Vagina (tissue), 2 donors: ENCODE measurements around the gene SMCO3. TPM values are rescaled to one million over a fixed set of nuclear protein-coding genes. Genes with fewer than 3 reads are reported as not detected.

Experiments
- DNase-seq, 2 donors: peaks; one replicate each; pipeline ENCODE4 v3.0.0-alpha.2; 2017; ENCODE audit errors: extremely low spot score in 2 of 2
- H3K27ac ChIP-seq: fragments of 200-600 bp; sonication (generic); one replicate; pipeline ENCODE4 v1.5.1; 2019
- H3K27me3 ChIP-seq: fragments of 200-600 bp; sonication (generic); one replicate; pipeline ENCODE4 v1.5.1; 2019
- H3K36me3 ChIP-seq, 2 donors: fragments of 200-600 bp; sonication (generic); one replicate each; pipeline ENCODE4 v1.5.1; 2017 to 2019
- H3K4me1 ChIP-seq: fragments of 200-600 bp; sonication (generic); one replicate; pipeline ENCODE4 v1.5.1; 2019
- H3K4me3 ChIP-seq, 2 donors: fragments of 200-600 bp; sonication (generic); 1 replicate in 1 of 2; 2 replicates in 1 of 2; pipeline ENCODE4 v1.5.1; 2016 to 2019
- H3K9me3 ChIP-seq: fragments of 200-600 bp; sonication (generic); one replicate; pipeline ENCODE4 v1.5.1; 2019
- CTCF ChIP-seq, 3 experiments: fragments of 450-650 bp in 2 of 3; fragments of 200-600 bp in 1 of 3; sonication (generic) in 1 of 3; IDR thresholded peaks; one replicate each; pipeline ENCODE4 v1.5.1; 2017 to 2019; ENCODE audit warnings: antibody characterized with exemption in 3 of 3, mild to moderate bottlenecking in 2 of 3, moderate library complexity in 2 of 3
- POLR2A ChIP-seq, 2 donors: fragments of 450-650 bp; IDR thresholded peaks; one replicate each; pipeline ENCODE4 v1.6.1; 2017; ENCODE audit warnings: antibody characterized with exemption in 2 of 2, mild to moderate bottlenecking in 2 of 2, moderate library complexity in 2 of 2
- POLR2AphosphoS5 ChIP-seq, 2 donors: sonication (generic); formaldehyde crosslinking; IDR thresholded peaks; one replicate each; pipeline ENCODE4 v1.9.0; 2017; ENCODE audit warnings: antibody characterized with exemption in 2 of 2, mild to moderate bottlenecking in 2 of 2, low read depth in 1 of 2; ENCODE audit not compliant: insufficient read depth in 1 of 2
- intact Hi-C: fragments of 100-400 bp; cut with DNase I; formaldehyde crosslinking; loops from one replicate; pipeline ENCODE4 v1.15.1; 2023
- total RNA-seq: library from RNA; depleted of rRNA; stranded (reverse); fragments of >200 nt; gene quantifications from one replicate; pipeline ENCODE4 v1.2.3, GENCODE V29; 2016

The SMCO3 gene
- total RNA-seq, 1 donor from 2014 or later, result not detected

GRCh38 chr12:14845350-14845750 is 31.4 kb upstream of the SMCO3 start:
- no peak overlapping the region for H3K4me3 ChIP-seq
- H3K9me3 ChIP-seq, result no peaks in the 10 kb centered on the region
- no peak for DNase-seq
- no peaks in the 10 kb centered on the region for H3K36me3 ChIP-seq
- TF ChIP-seq CTCF (IDR thresholded peaks at IDR 0.05) (peak; percentile 46 to 90 (median 59)), POLR2AphosphoS5 (IDR thresholded peaks at IDR 0.05; ENCODE audit: insufficient read depth in 1 of 2, low read depth in 1 of 2) (no peak)
- intact Hi-C loops, result loop anchor here (5.0 kb wide), 3 partner anchors 47 to 377 kb away; partner anchors contain the start of gene RERG
- H3K27me3 ChIP-seq, result no peaks in the 10 kb centered on the region
- peaks cover 41% of the 10 kb centered on the region for H3K4me1 ChIP-seq
- H3K27ac ChIP-seq, result peak overlapping the region; percentile 31

GRCh38 chr12:14844401-14844800 is 30.4 kb upstream of the SMCO3 start:
- TF ChIP-seq POLR2AphosphoS5 (IDR thresholded peaks at IDR 0.05; ENCODE audit: insufficient read depth in 1 of 2, low read depth in 1 of 2) (no peak), POLR2A (IDR thresholded peaks at IDR 0.05) (no peak), CTCF (IDR thresholded peaks at IDR 0.05) (no peak)
- no peaks in the 10 kb centered on the region for H3K9me3 ChIP-seq
- intact Hi-C loops, result loop anchor here (5.0 kb wide), 1 partner anchor 423 kb away; no protein-coding TSS in a partner anchor
- H3K4me3 ChIP-seq, result no peak overlapping the region
- no peaks in the 10 kb centered on the region for H3K27me3 ChIP-seq
- H3K27ac ChIP-seq, result no peak overlapping the region
- peaks cover 40% of the 10 kb centered on the region for H3K4me1 ChIP-seq
- DNase-seq, result no peak
- no peaks in the 10 kb centered on the region for H3K36me3 ChIP-seq

GRCh38 chr12:14843425-14843887 is 29.5 kb upstream of the SMCO3 start, which contains the start of gene ART4:
ART4 (minus strand) TSS chr12:14843526; CDS start chr12:14843113, 413 bp downstream.
- Histone ChIP-seq H3K36me3 (no peaks in the 10 kb centered on the region), H3K27me3 (no peaks in the 10 kb centered on the region), H3K9me3 (no peaks in the 10 kb centered on the region), H3K4me3 (no peak within 1 kb of the TSS), H3K4me1 (peaks cover 31% of the 10 kb centered on the region), H3K27ac (peak within 1 kb of the TSS; percentile 22)
- TF ChIP-seq POLR2AphosphoS5 (IDR thresholded peaks at IDR 0.05; ENCODE audit: insufficient read depth in 1 of 2, low read depth in 1 of 2) (no peak), POLR2A (IDR thresholded peaks at IDR 0.05) (no peak), CTCF (IDR thresholded peaks at IDR 0.05) (no peak)
- intact Hi-C loops, result loop anchor here (5.0 kb wide), 1 partner anchor 424 kb away; no protein-coding TSS in a partner anchor
- no peak for DNase-seq

- Histone ChIP-seq H3K36me3 (no peaks in the 10 kb centered on the region), H3K9me3 (no peaks in the 10 kb centered on the region), H3K27me3 (no peaks in the 10 kb centered on the region), H3K4me1 (peaks cover 28% of the 10 kb centered on the region), H3K4me3 (no peak overlapping the region), H3K27ac (peak overlapping the region; percentile 22)
- intact Hi-C loops, result loop anchor here (5.0 kb wide), 1 partner anchor 425 kb away; no protein-coding TSS in a partner anchor
- TF ChIP-seq POLR2A (IDR thresholded peaks at IDR 0.05) (no peak), POLR2AphosphoS5 (IDR thresholded peaks at IDR 0.05; ENCODE audit: insufficient read depth in 1 of 2, low read depth in 1 of 2) (no peak), CTCF (IDR thresholded peaks at IDR 0.05) (no peak)
- no peak for DNase-seq
These were observed 28.3 kb upstream of the SMCO3 start for GRCh38 chr12:14842315-14842714.

GRCh38 chr12:14841761-14842160 is 27.8 kb upstream of the SMCO3 start:
- H3K27me3 ChIP-seq, result no peaks in the 10 kb centered on the region
- peak overlapping the region; percentile 22 for H3K27ac ChIP-seq
- TF ChIP-seq POLR2A (IDR thresholded peaks at IDR 0.05) (no peak), POLR2AphosphoS5 (IDR thresholded peaks at IDR 0.05; ENCODE audit: insufficient read depth in 1 of 2, low read depth in 1 of 2) (peak in 1 of 2 donors; percentile 76)
- DNase-seq, result no peak
- no peaks in the 10 kb centered on the region for H3K36me3 ChIP-seq
- H3K9me3 ChIP-seq, result no peaks in the 10 kb centered on the region
- peaks cover 23% of the 10 kb centered on the region for H3K4me1 ChIP-seq
- intact Hi-C loops, result loop anchor here (5.0 kb wide), 1 partner anchor 426 kb away; no protein-coding TSS in a partner anchor
- no peak overlapping the region for H3K4me3 ChIP-seq
